ENCODE data around the gene MOB3A.

GRCh38 chr19:2103045-2103707 is 7.0 kb upstream of the MOB3A start:
- TF ChIP-seq CTCF (IDR thresholded peaks at IDR 0.05) (no peak), POLR2A (IDR thresholded peaks at IDR 0.05) (no peak)

Measured in stomach (tissue), 4 donors.